Measurements from ENCODE around the gene BOD1. TPM values are rescaled to one million over a fixed set of nuclear protein-coding genes. Genes with fewer than 3 reads are reported as not detected.

Gene BOD1
- total and polyA plus RNA-seq, 9 of the 15 experiments (the other 6 are each of a cell fraction or from before 2014, with no cell fraction given), result 10.1 to 31.6 (median 22.6) TPM

GRCh38 chr5:173662581-173663351, 46.3 kb upstream of the BOD1 start:
- no peak overlapping the region for H3K9ac ChIP-seq (ENCODE audit: insufficient read depth in 1 of 2, low read depth in 2 of 2, low read length in 2 of 2)
- H2AFZ ChIP-seq (ENCODE audit: low read depth, low read length), result no peak overlapping the region
- CTCF ChIA-PET (ENCODE audit: low intra/inter-chr PET ratio), result no interaction called here
- no peak for ATAC-seq
- no peak overlapping the region for H3K4me3 ChIP-seq
- no peak for FAIRE-seq
- BruUV-seq (replicated peaks), result no TSS peak
- in situ Hi-C loops (cut with MboI) (no loop called here), intact Hi-C loops (cut with micrococcal nuclease) (no loop called here)
- no peak overlapping the region for H3K4me2 ChIP-seq (ENCODE audit: insufficient read depth, low read length)
- H3K27me3 ChIP-seq (ENCODE audit: control insufficient read depth in 2 of 2, insufficient read depth in 2 of 2, low read length in 2 of 2), result no peaks in the 10 kb centered on the region
- POLR2A ChIA-PET, result interaction anchor here (0.7 kb wide), 2 partner anchors 9 to 1204 kb away, joined by 3 read pairs; no protein-coding TSS in a partner anchor
- H3K9me3 ChIP-seq (replicated peaks; ENCODE audit: control insufficient read depth, insufficient read depth, low read depth, low read length), result peaks cover 2% of the 10 kb centered on the region; the same call in 1 of the 2 replicates
- WGBS (ENCODE audit: insufficient coverage, low coverage, missing lambda C conversion rate), result 66% methylated on average over 12 of the region's 12 CpGs
- no peaks in the 10 kb centered on the region for H3K36me3 ChIP-seq (ENCODE audit: control insufficient read depth, insufficient read depth, low read length)
- H3K9me1 ChIP-seq (ENCODE audit: control insufficient read depth, insufficient read depth, low read length), result no peaks in the 10 kb centered on the region
- DNase-seq (ENCODE audit: extremely low read depth in 1 of 4, low spot score in 3 of 4), result no peak
- H3K27ac ChIP-seq (ENCODE audit: extremely low read depth, low read depth, low read length), result no peak overlapping the region
- H4K20me1 ChIP-seq (replicated peaks; ENCODE audit: control insufficient read depth, insufficient read depth, low read length), result no peaks in the 10 kb centered on the region
- no peaks in the 10 kb centered on the region; a peak in 1 of 5 replicates for H3K4me1 ChIP-seq (replicated peaks in 1 of 2; ENCODE audit: control insufficient read depth in 2 of 2, insufficient read depth in 2 of 2, low read length in 2 of 2)
- H3K79me2 ChIP-seq (ENCODE audit: control insufficient read depth, insufficient read depth, low read length), result no peaks in the 10 kb centered on the region
- TF ChIP-seq U2AF2 (optimal IDR thresholded peaks at IDR 0.05; ENCODE audit: low read depth, low read length), result no peak
- TF ChIP-seq ZNF174 (CRISPR knock-in tag; IDR thresholded peaks at IDR 0.05), result no peak
- TF ChIP-seq CREB5 (CRISPR knock-in tag; IDR thresholded peaks at IDR 0.05), result no peak
- TF ChIP-seq SAFB2 (IDR thresholded peaks at IDR 0.05; ENCODE audit: borderline replicate concordance, low read depth, low read length, severe bottlenecking), result no peak
- TF ChIP-seq NR2F6 (CRISPR knock-in tag; IDR thresholded peaks at IDR 0.05), result no peak
- TF ChIP-seq CCNT2 (IDR thresholded peaks at IDR 0.05; ENCODE audit: borderline replicate concordance, extremely low read depth, insufficient read length, low read depth, low read length), result no peak
- TF ChIP-seq, protein P1, sequence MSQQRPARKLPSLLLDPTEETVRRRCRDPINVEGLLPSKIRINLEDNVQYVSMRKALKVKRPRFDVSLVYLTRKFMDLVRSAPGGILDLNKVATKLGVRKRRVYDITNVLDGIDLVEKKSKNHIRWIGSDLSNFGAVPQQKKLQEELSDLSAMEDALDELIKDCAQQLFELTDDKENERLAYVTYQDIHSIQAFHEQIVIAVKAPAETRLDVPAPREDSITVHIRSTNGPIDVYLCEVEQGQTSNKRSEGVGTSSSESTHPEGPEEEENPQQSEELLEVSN (IDR thresholded peaks at IDR 0.05; ENCODE audit: borderline replicate concordance in 1 of 2, extremely low read depth in 1 of 2, insufficient read depth in 1 of 2, insufficient read length in 1 of 2, low read depth in 1 of 2, low read length in 1 of 2, poor library complexity in 1 of 2, severe bottlenecking in 1 of 2), result no peak
- TF ChIP-seq KHSRP (IDR thresholded peaks at IDR 0.05), result no peak
- no peak for TF ChIP-seq ZSCAN29 (IDR thresholded peaks at IDR 0.05)
- TF ChIP-seq IFI16 (CRISPR knock-in tag; IDR thresholded peaks at IDR 0.05), result no peak
- TF ChIP-seq THAP12 (CRISPR knock-in tag; IDR thresholded peaks at IDR 0.05), result no peak

Data from K562 (cell line).